GM19238 (cell line): ENCODE data around the gene DCTN5.

Source experiments
- DNase-seq: peaks from one replicate; pipeline ENCODE4 v3.0.0; 2011; ENCODE audit warnings: low spot score; ENCODE audit not compliant: insufficient read length

The DCTN5 gene

GRCh38 chr16:23663918-23664317, 22.7 kb downstream of the DCTN5 start:
- DNase-seq, result no peak

- no peak for DNase-seq
These were observed 25.5 kb downstream of the DCTN5 start for GRCh38 chr16:23666571-23667354.

- DNase-seq, result no peak
These were observed 26.0 kb downstream of the DCTN5 start for GRCh38 chr16:23667355-23667659.

- no peak for DNase-seq
These were observed 27.0 kb downstream of the DCTN5 start for GRCh38 chr16:23668225-23668624.

GRCh38 chr16:23668873-23669272, 27.6 kb downstream of the DCTN5 start:
- DNase-seq, result no peak

- peak; percentile 32 for DNase-seq
These were observed 29.0 kb downstream of the DCTN5 start for GRCh38 chr16:23670137-23670776.

GRCh38 chr16:23673971-23674614, 32.8 kb downstream of the DCTN5 start:
- DNase-seq, result no peak

- no peak for DNase-seq
These were observed 35.7 kb downstream of the DCTN5 start for GRCh38 chr16:23676924-23677480.

GRCh38 chr16:23678430-23679273, 37.4 kb downstream of the DCTN5 start, which contains the start of gene PLK1:
Gene PLK1, plus strand, starts transcription at chr16:23678889. Its CDS starts 44 bp downstream, at chr16:23678933.
- peak; percentile 91 for DNase-seq

- peak; percentile 33 for DNase-seq
These were observed 38.2 kb downstream of the DCTN5 start for GRCh38 chr16:23679274-23679985.

GRCh38 chr16:23679986-23680336, 38.7 kb downstream of the DCTN5 start:
- no peak for DNase-seq

- no peak for DNase-seq
These were observed 40.9 kb downstream of the DCTN5 start for GRCh38 chr16:23682181-23682580.

GRCh38 chr16:23683487-23683886, 42.2 kb downstream of the DCTN5 start:
- no peak for DNase-seq

- no peak for DNase-seq
These were observed 46.0 kb downstream of the DCTN5 start for GRCh38 chr16:23687034-23687808.

- DNase-seq, result no peak
These were observed 48.3 kb downstream of the DCTN5 start for GRCh38 chr16:23689442-23690187.

- no peak for DNase-seq
These were observed 49.7 kb downstream of the DCTN5 start for GRCh38 chr16:23690771-23691482.

- DNase-seq, result no peak
These were observed 50.4 kb downstream of the DCTN5 start for GRCh38 chr16:23691483-23692189.
